HCT116 (cell line): Measurements from ENCODE around the gene TK2. TPM values are rescaled to one million over a fixed set of nuclear protein-coding genes. Genes with fewer than 3 reads are reported as not detected.

Source experiments
- ATAC-seq: fragments of 200-7000 bp; cut with Tn5 transposase; 2 replicates; pipeline ENCODE4 v1.9.1; 2020; ENCODE audit warnings: mild to moderate bottlenecking, moderate library complexity
- BruUV-seq: library from RNA; stranded (reverse); fragments of 400-500 nt; replicated peaks from 2 replicates; lab custom pipeline; 2021; lab: Mats Ljungman, UMichigan
- CTCF ChIA-PET: fragments of 300-600 bp; sonication (Branson Sonifier 250); formaldehyde crosslinking; loops from one replicate; lab custom pipeline; 2021; ENCODE audit warnings: antibody characterized with exemption; lab: Charles Lee
- POLR2A ChIA-PET: fragments of 300-600, 350-600 bp; sonication (Branson Sonifier 250); formaldehyde crosslinking; loops from one replicate; lab custom pipeline; 2021; ENCODE audit warnings: antibody characterized with exemption; lab: Charles Lee
- RAD21 ChIA-PET, 2 experiments: fragments of 300-600 bp; sonication (Branson Sonifier 250); formaldehyde crosslinking; loops; one replicate each; lab custom pipeline; 2023; ENCODE audit warnings: low total read pairs in 2 of 2; ENCODE audit not compliant: uncharacterized antibody in 2 of 2, unreplicated experiment in 2 of 2, low non-redundant PET in 1 of 2; lab: Charles Lee
- DNase-seq: peaks from one replicate; pipeline ENCODE4 v3.0.0-alpha.2; 2010; ENCODE audit warnings: low read depth, low spot score
- H2AFZ ChIP-seq: fragments of 200-600 bp; shearing (Covaris generic), sonication (generic); 2 replicates; pipeline ENCODE4 v1.6.1; 2017; ENCODE audit warnings: low read depth, mixed run types, mixed read lengths, antibody characterized with exemption, low read length; ENCODE audit not compliant: poor library complexity, severe bottlenecking
- H3K27ac ChIP-seq: 2 replicates; pipeline ENCODE4 v1.5.1; 2012; ENCODE audit warnings: low read depth, low read length
- H3K27me3 ChIP-seq: fragments of 200-600 bp; sonication (generic); 2 replicates; pipeline ENCODE4 v1.6.1; 2016; ENCODE audit warnings: mixed run types, low read length, mixed read lengths; ENCODE audit not compliant: insufficient read depth
- H3K36me3 ChIP-seq, 2 experiments: fragments of 200-500 bp in 1 of 2; fragments of 200-600 bp in 1 of 2; sonication (Bioruptor generic) in 1 of 2; sonication (generic) in 1 of 2; 2 replicates each; pipeline versions ENCODE4 v1.5.1 to v1.6.1; 2014 to 2016; ENCODE audit warnings: low read length in 2 of 2, inconsistent platforms in 1 of 2, mixed read lengths in 1 of 2, mixed run types in 1 of 2; ENCODE audit not compliant: insufficient read depth in 2 of 2, control insufficient read depth in 1 of 2
- H3K4me1 ChIP-seq, 2 experiments: fragments of 200-600 bp in 1 of 2; sonication (generic) in 1 of 2; 2 replicates each; pipeline versions ENCODE4 v1.5.1 to v1.6.1; 2012 to 2017; ENCODE audit warnings: low read length in 2 of 2, inconsistent platforms in 1 of 2, mild to moderate bottlenecking in 1 of 2, mixed read lengths in 1 of 2, mixed run types in 1 of 2, moderate library complexity in 1 of 2; ENCODE audit not compliant: insufficient read depth in 2 of 2, control insufficient read depth in 1 of 2
- H3K4me2 ChIP-seq: fragments of 200-600 bp; sonication (generic); 2 replicates; pipeline ENCODE4 v1.6.1; 2017; ENCODE audit warnings: mixed run types, low read length, mixed read lengths
- H3K4me3 ChIP-seq, 2 experiments: fragments of 200-600 bp in 1 of 2; sonication (generic) in 1 of 2; replicated peaks in 1 of 2; 2 replicates each; pipeline ENCODE4 v1.5.1; 2011 to 2016; ENCODE audit warnings: low read length in 2 of 2, control low read depth in 1 of 2, low read depth in 1 of 2, mild to moderate bottlenecking in 1 of 2, mixed read lengths in 1 of 2, mixed run types in 1 of 2
- H3K79me2 ChIP-seq: fragments of 200-600 bp; sonication (generic); 2 replicates; pipeline ENCODE4 v1.6.1; 2017; ENCODE audit warnings: mild to moderate bottlenecking, mixed run types, low read length, moderate library complexity, mixed read lengths; ENCODE audit not compliant: insufficient read depth
- H3K9ac ChIP-seq: fragments of 200-600 bp; sonication (generic); 2 replicates; pipeline ENCODE4 v1.6.1; 2016; ENCODE audit warnings: low read length, mixed read lengths
- H3K9me2 ChIP-seq: fragments of 200-600 bp; sonication (generic), shearing (Covaris generic); 2 replicates; pipeline ENCODE4 v1.6.1; 2017; ENCODE audit warnings: mixed run types, mild to moderate bottlenecking, moderate library complexity; ENCODE audit not compliant: insufficient read depth
- H3K9me3 ChIP-seq, 2 experiments: fragments of 200-500 bp in 1 of 2; fragments of 200-600 bp in 1 of 2; sonication (Bioruptor generic) in 1 of 2; sonication (generic) in 1 of 2; 2 replicates each; pipeline ENCODE4 v1.6.1; 2014 to 2017; ENCODE audit warnings: low read length in 2 of 2, mixed read lengths in 2 of 2, inconsistent platforms in 1 of 2, low read depth in 1 of 2, mild to moderate bottlenecking in 1 of 2, mixed run types in 1 of 2, moderate library complexity in 1 of 2; ENCODE audit not compliant: control insufficient read depth in 1 of 2, insufficient read depth in 1 of 2
- H4K20me1 ChIP-seq: fragments of 200-600 bp; sonication (generic), shearing (Covaris generic); 2 replicates; pipeline ENCODE4 v1.6.1; 2017; ENCODE audit warnings: mixed run types, mild to moderate bottlenecking, moderate library complexity; ENCODE audit not compliant: insufficient read depth
- EGR1 ChIP-seq: IDR thresholded peaks from 2 replicates; pipeline ENCODE4 v1.6.1; 2012; ENCODE audit warnings: low read depth
- REST ChIP-seq: IDR thresholded peaks from 2 replicates; pipeline ENCODE4 v1.6.1; 2012; ENCODE audit warnings: low read depth
- intact Hi-C: fragments of 100-400 bp; cut with micrococcal nuclease; formaldehyde crosslinking; loops from 2 replicates; pipeline ENCODE4 v1.10.0; 2022
- total RNA-seq: library from RNA; stranded (reverse); gene quantifications from one replicate; pipeline ENCODE4 v1.2.1, GENCODE V29; 2021; ENCODE audit not compliant: unreplicated experiment

TK2 gene
- total RNA-seq, 1 experiment from 2014 or later: 15.4 TPM

GRCh38 chr16:66513111-66513723, 36.7 kb downstream of the TK2 start:
- Histone ChIP-seq H3K27ac (no peak overlapping the region), H3K36me3 (no peaks in the 10 kb centered on the region), H3K79me2 (no peaks in the 10 kb centered on the region), H3K4me1 (peaks cover 57 to 73% of the 10 kb centered on the region in 2 experiments), H3K9me3 (no peaks in the 10 kb centered on the region), H3K27me3 (no peaks in the 10 kb centered on the region)
- no peak for DNase-seq
- no TSS peak for BruUV-seq
- ChIA-PET POLR2A (no interaction called here), RAD21 (no interaction called here), CTCF (no interaction called here)
- TF ChIP-seq EGR1 (no peak), REST (no peak)
- TF ChIP-seq, all 23 proteins: peak for 0
- H3K4me3 ChIP-seq: no peak overlapping the region
- no peak overlapping the region for H2AFZ ChIP-seq
- intact Hi-C loops: no loop called here
- no peak overlapping the region for H3K9ac ChIP-seq
- no peak for ATAC-seq
- no peaks in the 10 kb centered on the region for H3K9me2 ChIP-seq
- H4K20me1 ChIP-seq: no peaks in the 10 kb centered on the region; the same call in 1 of the 2 replicates
- H3K4me2 ChIP-seq: peak overlapping the region; percentile 80
